Activated CD4-positive, CD25-positive, alpha-beta regulatory T cell treated with anti-CD3 and anti-CD28 coated beads, Interleukin-2, amount 50 U/mL, for 72 hours (primary cell): ENCODE results near the gene RAB36.
A peak's percentile ranks its signal among the peaks of the same experiment; 100 is the strongest.

Experiments
- DNase-seq: peaks from one replicate; pipeline ENCODE4 v3.0.0; 2021

The RAB36 gene

GRCh38 chr22:23144932-23145877, at the start of gene RAB36:
Gene RAB36 (plus strand): TSS chr22:23145477. CDS start chr22:23146617, 1,140 bp downstream.
- DNase-seq = peak; percentile 89

DNA sequence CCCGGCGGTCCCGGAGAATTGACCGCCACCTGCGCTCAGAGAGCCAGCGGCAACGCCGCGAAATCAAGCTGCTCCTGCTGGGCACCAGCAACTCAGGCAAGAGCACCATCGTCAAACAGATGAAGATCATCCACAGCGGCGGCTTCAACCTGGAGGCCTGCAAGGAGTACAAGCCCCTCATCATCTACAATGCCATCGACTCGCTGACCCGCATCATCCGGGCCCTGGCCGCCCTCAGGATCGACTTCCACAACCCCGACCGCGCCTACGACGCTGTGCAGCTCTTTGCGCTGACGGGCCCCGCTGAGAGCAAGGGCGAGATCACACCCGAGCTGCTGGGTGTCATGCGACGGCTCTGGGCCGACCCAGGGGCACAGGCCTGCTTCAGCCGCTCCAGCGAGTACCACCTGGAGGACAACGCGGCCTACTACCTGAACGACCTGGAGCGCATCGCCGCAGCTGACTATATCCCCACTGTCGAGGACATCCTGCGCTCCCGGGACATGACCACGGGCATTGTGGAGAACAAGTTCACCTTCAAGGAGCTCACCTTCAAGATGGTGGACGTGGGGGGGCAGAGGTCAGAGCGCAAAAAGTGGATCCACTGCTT, 49.4 kb upstream of the RAB36 start:
- no peak for DNase-seq

- no peak for DNase-seq
Measured at GRCh38 chr22:23097412-23098229, 47.7 kb upstream of the RAB36 start.

- DNase-seq = no peak
Measured at GRCh38 chr22:23098230-23098705, 47.0 kb upstream of the RAB36 start.

GRCh38 chr22:23098718-23099530, 46.4 kb upstream of the RAB36 start:
- no peak for DNase-seq

- no peak for DNase-seq
Measured at GRCh38 chr22:23099531-23099804, 45.8 kb upstream of the RAB36 start.

DNA sequence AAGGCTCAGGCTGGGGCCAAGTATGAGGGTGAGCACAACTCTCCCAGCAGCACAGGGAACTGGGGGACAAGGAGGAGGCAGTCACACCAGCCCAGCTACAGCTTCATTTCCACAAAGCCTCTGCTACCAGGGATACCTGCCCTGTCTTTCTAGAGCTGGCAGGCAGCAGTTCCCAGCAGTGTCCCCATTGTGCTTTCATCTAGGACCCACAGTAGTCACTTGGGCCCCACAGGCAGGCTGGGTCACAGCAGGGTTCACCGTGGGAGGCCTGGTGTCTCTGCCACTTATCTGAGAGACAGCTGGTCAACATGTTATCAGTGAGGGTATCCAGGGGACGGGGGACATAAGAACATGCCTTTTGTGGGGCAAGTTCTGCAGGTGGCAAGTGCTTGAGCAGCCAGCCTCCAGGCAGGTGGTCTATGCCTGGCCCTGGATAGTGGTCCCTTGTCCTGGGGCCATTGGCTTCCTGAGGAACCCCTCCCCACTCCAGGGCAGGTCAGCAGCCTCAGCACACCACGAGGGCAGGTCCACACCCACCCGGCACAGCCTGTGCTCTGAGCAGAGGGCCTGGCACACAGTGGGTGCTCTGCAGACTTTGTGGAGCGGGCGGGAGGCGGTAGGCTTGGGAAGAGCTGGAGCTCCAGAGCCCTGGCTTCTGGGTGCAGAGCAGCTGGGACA, 45.0 kb upstream of the RAB36 start:
- DNase-seq = no peak

DNA sequence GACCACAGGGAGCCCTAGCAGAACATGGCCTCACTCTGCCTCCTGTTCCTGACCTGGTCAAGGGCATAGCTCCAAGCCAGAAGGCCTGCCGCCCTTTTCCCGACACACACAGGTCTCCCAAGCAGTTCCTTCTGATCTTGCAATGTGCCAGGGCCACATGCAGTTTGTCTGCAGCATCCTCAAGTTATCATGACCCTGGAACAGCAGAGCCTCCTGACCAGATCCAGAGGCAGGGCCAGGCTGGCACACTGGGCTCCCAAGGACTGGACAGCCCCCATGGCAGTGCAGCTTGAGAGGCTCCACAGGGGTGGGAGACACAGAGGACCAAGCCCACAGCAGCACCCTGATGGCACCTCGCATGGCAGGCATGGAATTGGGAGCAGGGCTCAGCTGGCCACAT, 43.8 kb upstream of the RAB36 start:
- no peak for DNase-seq

DNA sequence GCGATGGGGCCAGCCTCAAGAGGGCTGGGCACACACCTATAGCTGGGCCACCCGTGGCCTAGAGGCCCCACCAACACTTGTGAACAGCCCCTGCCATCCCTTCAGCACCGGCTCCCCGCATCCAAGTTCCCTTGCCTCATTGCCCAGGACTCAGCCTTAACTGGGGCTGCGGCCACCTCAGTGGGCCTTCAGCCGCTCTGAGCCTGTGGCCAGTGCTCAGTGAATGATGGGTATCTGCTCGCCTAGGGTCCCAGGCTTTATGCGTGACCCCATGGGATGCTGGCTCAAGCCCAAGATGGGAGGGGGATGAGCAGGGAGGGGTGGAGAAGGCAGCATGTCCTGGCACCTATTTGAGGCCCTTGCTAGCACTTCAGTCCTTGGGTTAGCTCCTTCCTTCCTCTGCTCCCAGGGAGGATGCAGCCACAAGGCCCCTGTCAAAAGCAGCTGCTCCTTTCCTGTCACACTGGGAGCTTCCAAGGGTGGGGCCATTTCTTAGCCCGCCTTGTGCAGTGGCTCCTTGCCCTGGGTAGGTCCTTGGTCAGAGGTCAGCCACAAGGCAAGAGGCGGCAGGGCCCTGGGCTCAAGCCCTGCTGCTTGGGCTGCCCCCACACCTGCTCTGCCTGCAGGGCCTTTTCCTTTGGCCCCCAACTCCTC, 43.1 kb upstream of the RAB36 start:
- DNase-seq = no peak

DNA sequence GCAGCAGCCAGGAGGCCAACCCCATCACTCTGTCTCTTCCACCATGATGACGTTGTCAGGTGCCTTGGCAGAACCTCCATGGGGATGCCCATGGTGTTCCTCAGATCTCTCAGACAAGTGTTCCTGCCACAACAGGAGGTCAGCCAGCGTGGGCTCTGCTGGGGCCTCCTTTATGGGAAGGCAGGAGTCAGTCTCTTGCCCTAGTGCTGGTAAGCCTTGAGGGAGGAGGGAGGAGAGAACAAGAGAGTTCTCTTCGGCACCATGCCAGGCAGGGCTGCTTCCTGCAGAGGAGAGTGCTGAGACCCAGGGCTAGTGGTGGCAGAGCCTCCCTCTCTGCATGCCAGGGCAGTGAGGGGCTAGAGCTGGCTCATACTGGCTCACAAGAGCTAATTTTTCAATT, 42.5 kb upstream of the RAB36 start:
- DNase-seq = no peak

GRCh38 chr22:23103199-23103954, 41.9 kb upstream of the RAB36 start:
- DNase-seq = no peak

DNA sequence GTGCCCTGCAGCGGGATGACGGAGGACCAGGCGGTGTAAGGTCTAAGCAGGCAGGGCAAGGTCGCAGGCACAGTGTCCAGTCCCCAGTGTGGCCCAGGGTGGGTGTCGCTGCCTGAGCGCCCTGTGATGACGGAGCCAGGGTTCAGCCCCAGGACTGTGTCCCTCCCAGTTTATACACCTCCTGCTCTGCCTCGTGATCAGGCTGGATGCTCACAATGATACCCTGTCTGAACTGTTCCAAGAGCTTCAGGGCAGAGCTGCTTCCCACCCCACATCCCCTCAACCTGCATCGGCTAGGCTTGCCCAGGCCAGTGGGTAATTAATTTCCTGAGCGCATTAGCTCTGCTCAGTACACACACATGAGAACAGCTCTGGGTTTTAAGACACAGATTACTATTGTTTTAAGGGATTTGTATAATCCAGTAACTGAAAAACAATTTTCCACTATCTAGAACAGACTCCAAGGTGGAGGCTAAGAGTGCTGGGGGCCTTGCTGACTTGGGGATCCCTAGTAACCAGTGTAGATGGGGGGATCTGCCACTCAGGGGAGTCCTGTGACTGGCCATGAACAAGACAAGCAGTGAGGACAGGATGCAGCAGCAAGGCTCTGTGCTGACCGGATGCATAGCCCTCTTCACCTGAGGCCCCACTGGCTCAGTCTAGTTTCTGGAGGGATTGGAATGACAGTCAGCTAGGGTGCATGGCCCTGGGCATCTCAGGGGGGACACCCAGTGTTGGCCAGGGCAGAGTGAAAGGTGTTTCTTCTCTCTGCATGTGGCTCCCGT, 40.9 kb upstream of the RAB36 start:
- DNase-seq = no peak

DNA sequence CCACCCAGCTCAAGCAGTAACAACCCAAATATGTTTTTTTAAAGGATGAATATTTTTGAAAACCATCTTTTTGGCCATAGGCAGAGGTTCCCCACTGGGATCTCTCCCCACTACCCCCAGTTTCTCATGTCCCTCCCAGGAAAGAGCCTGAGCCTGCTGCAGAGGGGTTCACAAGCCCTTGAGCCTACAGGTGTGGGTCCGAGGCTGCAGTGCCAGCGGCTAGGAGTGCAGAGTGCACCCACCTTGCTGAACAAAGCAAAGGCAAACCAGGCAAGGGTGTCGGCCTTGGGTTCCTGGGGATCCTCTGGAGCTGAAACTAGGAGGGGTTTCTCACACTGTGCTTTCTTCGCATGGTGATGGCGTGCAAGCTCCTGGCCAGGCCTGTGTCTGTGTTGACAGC, 40.0 kb upstream of the RAB36 start:
- DNase-seq = no peak

DNA sequence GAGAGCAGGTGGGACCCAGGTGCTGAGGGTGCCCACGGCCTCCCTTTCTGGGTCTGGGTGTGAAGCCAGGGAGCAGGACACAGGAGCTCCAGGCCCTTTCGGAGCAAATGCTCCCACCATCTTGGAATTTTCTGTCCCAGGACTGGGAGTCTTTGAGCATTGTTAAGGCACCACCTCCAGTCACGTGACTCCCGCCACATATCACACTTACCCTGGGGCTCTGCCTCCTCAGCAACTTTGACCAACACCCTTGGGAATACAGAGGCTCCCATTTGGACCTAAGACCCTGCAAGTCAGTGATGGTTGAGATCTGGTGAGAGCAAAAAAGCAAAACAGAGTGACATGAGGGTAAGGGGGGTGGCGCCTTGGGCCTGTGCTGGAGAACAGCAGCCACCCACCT, 39.4 kb upstream of the RAB36 start:
- no peak for DNase-seq

DNA sequence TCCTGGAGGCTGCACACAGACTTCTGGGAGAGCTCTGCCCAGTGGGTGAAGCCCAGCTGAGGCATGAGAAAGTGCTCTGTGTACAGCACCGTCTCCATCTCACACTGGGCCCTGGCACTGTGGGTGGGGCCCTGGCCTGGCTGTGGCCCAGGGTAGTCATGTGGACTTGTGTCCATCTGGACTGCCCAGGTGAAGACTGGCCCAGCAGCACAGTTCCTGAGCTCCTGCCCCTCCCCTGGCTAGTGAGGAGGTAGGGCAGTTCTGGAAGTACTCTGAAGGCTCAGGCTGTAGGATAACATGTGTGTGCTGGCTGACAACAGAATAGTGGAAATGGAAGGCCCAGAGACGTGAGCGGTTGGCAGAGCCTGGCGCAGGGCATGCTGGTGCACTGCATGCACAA, 38.9 kb upstream of the RAB36 start:
- DNase-seq = no peak

GRCh38 chr22:23106906-23107367, 38.3 kb upstream of the RAB36 start:
- DNase-seq = no peak

DNA sequence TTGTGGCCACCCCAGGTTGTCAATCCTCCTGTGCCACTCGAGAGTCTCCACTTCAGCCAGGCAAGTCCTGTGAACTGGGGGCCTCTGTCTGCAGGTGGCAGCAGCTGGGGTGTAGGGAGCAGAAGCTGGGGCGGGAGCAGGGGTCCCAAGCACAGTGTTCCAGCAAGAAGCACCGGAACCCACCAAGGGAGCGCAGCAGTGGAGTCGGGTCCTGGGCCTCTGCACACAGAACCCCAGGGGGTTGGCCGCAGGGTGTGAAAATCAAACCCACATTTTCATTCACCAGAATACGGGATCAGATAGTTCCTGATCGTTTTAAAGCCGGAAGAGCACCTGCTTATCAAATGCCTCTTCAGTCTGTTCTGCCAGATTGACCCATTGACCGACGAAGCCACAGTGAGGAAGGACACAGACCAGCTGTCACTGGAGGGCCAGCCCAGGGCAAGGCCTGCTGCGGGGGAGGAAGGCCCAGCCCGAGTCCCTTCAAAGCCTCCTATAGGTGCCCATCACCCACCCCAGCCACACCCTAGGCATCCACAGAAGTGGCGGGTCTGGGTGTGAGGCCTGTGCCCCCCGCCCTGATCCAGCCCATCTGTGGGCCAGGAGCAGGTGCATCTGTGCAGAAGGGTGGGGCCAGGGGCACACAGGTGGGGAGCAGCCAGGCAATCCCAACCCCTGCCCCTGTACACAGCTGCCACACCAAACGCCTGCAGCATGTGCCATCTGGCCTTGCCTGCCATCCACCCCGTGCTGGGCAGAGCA, 37.6 kb upstream of the RAB36 start:
- no peak for DNase-seq

GRCh38 chr22:23108249-23109078, 36.8 kb upstream of the RAB36 start:
- no peak for DNase-seq
